IPS-20b (cell line): ENCODE data around the gene PABPN1L.

Experiments
- H3K27ac ChIP-seq: one replicate; pipeline ENCODE4 v1.5.1; 2013; ENCODE audit warnings: low read length
- H3K27me3 ChIP-seq: 2 replicates; pipeline ENCODE4 v1.6.1; 2013; ENCODE audit warnings: mild to moderate bottlenecking, low read length, inconsistent platforms; ENCODE audit not compliant: insufficient read depth
- H3K36me3 ChIP-seq: 2 replicates; pipeline ENCODE4 v1.6.1; 2013; ENCODE audit warnings: low read depth, mild to moderate bottlenecking, inconsistent platforms, low read length, moderate library complexity; ENCODE audit not compliant: insufficient read depth
- H3K4me1 ChIP-seq: 2 replicates; pipeline ENCODE4 v1.6.1; 2013; ENCODE audit warnings: mild to moderate bottlenecking, control low read depth, inconsistent platforms, low read length, moderate library complexity; ENCODE audit not compliant: insufficient read depth
- H3K4me3 ChIP-seq: 2 replicates; pipeline ENCODE4 v1.5.1; 2013; ENCODE audit warnings: mild to moderate bottlenecking, low read length, inconsistent platforms
- H3K9ac ChIP-seq: 2 replicates; pipeline ENCODE4 v1.6.1; 2013; ENCODE audit warnings: low read depth, mild to moderate bottlenecking, inconsistent platforms, low read length, moderate library complexity
- H3K9me3 ChIP-seq: 2 replicates; pipeline ENCODE4 v1.6.1; 2013; ENCODE audit warnings: mild to moderate bottlenecking, low read depth, low read length, inconsistent platforms; ENCODE audit not compliant: insufficient read depth

The PABPN1L gene

GRCh38 chr16:88908307-88908706, 41.8 kb upstream of the PABPN1L start:
- Histone ChIP-seq H3K36me3 (no peaks in the 10 kb centered on the region), H3K9me3 (peaks cover 2% of the 10 kb centered on the region; the same call in 1 of the 2 replicates), H3K27me3 (no peaks in the 10 kb centered on the region), H3K27ac (no peak overlapping the region), H3K4me3 (no peak overlapping the region), H3K4me1 (no peaks in the 10 kb centered on the region), H3K9ac (no peak overlapping the region)

GRCh38 chr16:88907768-88908167, 41.3 kb upstream of the PABPN1L start:
- no peak overlapping the region for H3K27ac ChIP-seq
- H3K36me3 ChIP-seq, result no peaks in the 10 kb centered on the region

GRCh38 chr16:88906535-88907105, 40.2 kb upstream of the PABPN1L start:
- Histone ChIP-seq H3K4me1 (no peaks in the 10 kb centered on the region), H3K9me3 (no peaks in the 10 kb centered on the region), H3K27me3 (no peaks in the 10 kb centered on the region), H3K27ac (no peak overlapping the region), H3K36me3 (no peaks in the 10 kb centered on the region), H3K4me3 (no peak overlapping the region), H3K9ac (no peak overlapping the region)

More at GRCh38 chr16:88907768-88908167, 41.3 kb upstream of the PABPN1L start:
- H3K9ac ChIP-seq, result no peak overlapping the region
- H3K4me3 ChIP-seq, result no peak overlapping the region
- no peaks in the 10 kb centered on the region for H3K27me3 ChIP-seq
- H3K4me1 ChIP-seq, result no peaks in the 10 kb centered on the region
- no peaks in the 10 kb centered on the region for H3K9me3 ChIP-seq

GRCh38 chr16:88906020-88906419, 39.6 kb upstream of the PABPN1L start:
- Histone ChIP-seq H3K4me3 (no peak overlapping the region), H3K9ac (no peak overlapping the region), H3K4me1 (no peaks in the 10 kb centered on the region), H3K27ac (no peak overlapping the region), H3K27me3 (no peaks in the 10 kb centered on the region), H3K9me3 (no peaks in the 10 kb centered on the region), H3K36me3 (no peaks in the 10 kb centered on the region)

GRCh38 chr16:88905563-88905962, 39.1 kb upstream of the PABPN1L start:
- no peaks in the 10 kb centered on the region for H3K4me1 ChIP-seq
- H3K27me3 ChIP-seq, result no peaks in the 10 kb centered on the region
- H3K27ac ChIP-seq, result no peak overlapping the region
- no peaks in the 10 kb centered on the region for H3K9me3 ChIP-seq
- no peaks in the 10 kb centered on the region for H3K36me3 ChIP-seq
- no peak overlapping the region for H3K9ac ChIP-seq
- no peak overlapping the region; the same call in 1 of the 2 replicates for H3K4me3 ChIP-seq

GRCh38 chr16:88904676-88905365, 38.4 kb upstream of the PABPN1L start:
- Histone ChIP-seq H3K36me3 (no peaks in the 10 kb centered on the region), H3K27ac (no peak overlapping the region), H3K27me3 (no peaks in the 10 kb centered on the region), H3K9me3 (no peaks in the 10 kb centered on the region), H3K9ac (no peak overlapping the region), H3K4me1 (no peaks in the 10 kb centered on the region), H3K4me3 (no peak overlapping the region; the same call in 1 of the 2 replicates)

GRCh38 chr16:88903267-88903666, 36.8 kb upstream of the PABPN1L start:
- Histone ChIP-seq H3K27ac (no peak overlapping the region), H3K4me3 (no peak overlapping the region), H3K9me3 (no peaks in the 10 kb centered on the region), H3K36me3 (no peaks in the 10 kb centered on the region), H3K4me1 (no peaks in the 10 kb centered on the region), H3K9ac (no peak overlapping the region), H3K27me3 (no peaks in the 10 kb centered on the region)

GRCh38 chr16:88902744-88903143, 36.3 kb upstream of the PABPN1L start:
- H3K36me3 ChIP-seq, result no peaks in the 10 kb centered on the region
- H3K27me3 ChIP-seq, result no peaks in the 10 kb centered on the region
- H3K9me3 ChIP-seq, result no peaks in the 10 kb centered on the region
- H3K4me3 ChIP-seq, result no peak overlapping the region
- H3K27ac ChIP-seq, result no peak overlapping the region
- H3K9ac ChIP-seq, result no peak overlapping the region
- H3K4me1 ChIP-seq, result no peaks in the 10 kb centered on the region

GRCh38 chr16:88901718-88902337, 35.4 kb upstream of the PABPN1L start:
- Histone ChIP-seq H3K27ac (no peak overlapping the region), H3K9ac (no peak overlapping the region), H3K4me3 (no peak overlapping the region), H3K36me3 (no peaks in the 10 kb centered on the region), H3K4me1 (no peaks in the 10 kb centered on the region), H3K9me3 (no peaks in the 10 kb centered on the region), H3K27me3 (no peaks in the 10 kb centered on the region)

GRCh38 chr16:88900662-88901052, 34.2 kb upstream of the PABPN1L start:
- H3K4me3 ChIP-seq, result no peak overlapping the region
- H3K9ac ChIP-seq, result no peak overlapping the region
- no peaks in the 10 kb centered on the region for H3K4me1 ChIP-seq
- no peaks in the 10 kb centered on the region for H3K9me3 ChIP-seq
- H3K27ac ChIP-seq, result no peak overlapping the region
- no peaks in the 10 kb centered on the region for H3K36me3 ChIP-seq
- H3K27me3 ChIP-seq, result no peaks in the 10 kb centered on the region

GRCh38 chr16:88899901-88900661, 33.6 kb upstream of the PABPN1L start:
- no peaks in the 10 kb centered on the region for H3K27me3 ChIP-seq
- no peaks in the 10 kb centered on the region for H3K4me1 ChIP-seq
- no peak overlapping the region for H3K27ac ChIP-seq
- no peak overlapping the region for H3K4me3 ChIP-seq
- no peak overlapping the region for H3K9ac ChIP-seq
- H3K36me3 ChIP-seq, result no peaks in the 10 kb centered on the region
- no peaks in the 10 kb centered on the region for H3K9me3 ChIP-seq
